Choroid plexus epithelial cell (primary cell): Measurements from ENCODE around the gene B4GALT6.
A peak's percentile ranks its signal among the peaks of the same experiment; 100 is the strongest.

Experiments used
- DNase-seq: peaks from one replicate; pipeline ENCODE4 v3.0.0-alpha.2; 2010; ENCODE audit warnings: low read depth
- H3K4me3 ChIP-seq: 2 replicates; pipeline ENCODE4 v1.5.1; 2011; ENCODE audit warnings: low read depth, mild to moderate bottlenecking, control low read depth, low read length, moderate library complexity
- CTCF ChIP-seq: conservative IDR thresholded peaks from 2 replicates; pipeline ENCODE4 v1.5.1; 2011; ENCODE audit warnings: low read depth, mild to moderate bottlenecking, control low read depth, inconsistent platforms, low read length, moderate library complexity

B4GALT6 gene

GRCh38 chr18:31720867-31721266, 36.5 kb upstream of the B4GALT6 start:
- TF ChIP-seq CTCF = no peak
- peak; percentile 7 for DNase-seq
- H3K4me3 ChIP-seq = no peak overlapping the region

GRCh38 chr18:31719363-31720006, 35.1 kb upstream of the B4GALT6 start:
- no peak overlapping the region for H3K4me3 ChIP-seq
- DNase-seq = no peak
- TF ChIP-seq CTCF = no peak

DNA sequence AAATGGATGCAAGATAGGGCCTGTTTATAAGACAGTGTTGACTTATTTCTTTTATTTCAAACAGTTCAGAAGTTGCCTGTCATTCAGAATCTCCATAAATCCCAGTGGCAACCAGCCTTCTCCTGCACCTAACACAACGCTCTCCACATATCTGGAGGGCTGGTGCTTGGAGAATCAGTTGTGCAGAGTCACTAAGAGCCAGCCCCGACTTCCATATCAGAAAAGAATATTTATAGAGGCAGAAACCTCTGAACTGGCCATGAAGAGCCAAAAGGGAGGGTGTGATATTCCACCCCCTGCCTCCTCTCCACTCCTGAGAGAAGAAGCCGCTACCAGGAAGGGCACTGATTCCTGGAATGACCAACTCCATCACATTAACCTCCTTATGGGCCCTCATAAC, 34.0 kb upstream of the B4GALT6 start:
- TF ChIP-seq CTCF = no peak
- H3K4me3 ChIP-seq = no peak overlapping the region
- no peak for DNase-seq

DNA sequence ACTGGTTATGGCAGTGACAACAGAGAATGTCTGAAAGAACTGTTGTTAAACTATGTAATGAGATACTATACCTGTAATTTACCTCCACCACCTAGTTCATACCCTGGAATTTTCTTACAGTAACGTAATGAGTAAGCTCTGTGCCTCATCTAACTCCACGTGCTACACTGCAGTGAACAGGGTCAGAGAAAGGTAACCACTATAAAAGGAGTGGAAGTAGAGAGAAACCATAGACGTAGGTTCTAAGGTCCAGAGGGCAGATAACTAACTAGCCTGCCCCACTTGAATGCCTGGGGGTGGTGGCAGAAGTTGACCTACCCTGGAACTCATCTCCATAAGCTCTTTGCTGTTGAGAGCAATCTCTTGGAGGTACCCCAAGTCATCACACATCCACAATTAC, 32.0 kb upstream of the B4GALT6 start:
- no peak for DNase-seq
- no peak for TF ChIP-seq CTCF

DNA sequence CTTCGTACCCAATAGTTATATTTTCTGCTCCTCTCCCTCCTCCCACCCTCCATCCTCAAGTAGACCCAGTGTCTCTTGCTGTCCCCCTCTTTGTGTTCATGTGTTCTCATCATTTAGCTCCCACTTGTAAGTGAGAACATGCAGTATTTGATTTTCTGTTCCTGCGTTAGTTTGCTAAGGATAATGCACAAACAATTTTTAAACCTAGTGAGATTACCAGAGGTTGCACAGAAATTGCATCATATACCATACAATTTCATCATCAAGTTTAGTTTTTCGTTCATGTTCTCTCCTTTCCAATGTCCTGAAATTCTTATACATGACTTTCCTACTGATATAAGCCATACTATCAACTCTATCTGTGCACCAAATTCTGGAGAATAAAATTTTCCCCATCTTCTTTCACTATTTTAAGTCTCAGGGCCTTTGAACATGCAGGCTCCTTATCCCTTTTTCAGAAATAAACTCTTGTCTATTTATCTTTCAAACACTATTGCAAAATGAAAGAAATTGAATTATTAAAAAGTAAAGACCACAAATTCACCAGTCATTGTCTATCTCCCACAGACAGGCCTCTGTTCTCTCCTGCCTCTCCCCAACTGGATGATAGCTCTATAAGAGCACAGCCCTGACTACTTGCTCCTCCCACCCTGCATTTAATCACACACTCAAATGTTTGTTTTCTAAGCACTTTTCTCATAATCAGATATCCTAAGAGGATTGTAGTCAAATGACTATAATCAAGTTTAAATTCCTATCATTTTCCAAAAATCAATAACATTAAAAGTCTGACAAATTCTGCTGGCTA, 27.2 kb upstream of the B4GALT6 start:
- no peak for DNase-seq
- H3K4me3 ChIP-seq = no peak overlapping the region
- TF ChIP-seq CTCF = no peak

More for the DNA sequence above, 32.0 kb upstream of the B4GALT6 start:
- no peak overlapping the region for H3K4me3 ChIP-seq

DNA sequence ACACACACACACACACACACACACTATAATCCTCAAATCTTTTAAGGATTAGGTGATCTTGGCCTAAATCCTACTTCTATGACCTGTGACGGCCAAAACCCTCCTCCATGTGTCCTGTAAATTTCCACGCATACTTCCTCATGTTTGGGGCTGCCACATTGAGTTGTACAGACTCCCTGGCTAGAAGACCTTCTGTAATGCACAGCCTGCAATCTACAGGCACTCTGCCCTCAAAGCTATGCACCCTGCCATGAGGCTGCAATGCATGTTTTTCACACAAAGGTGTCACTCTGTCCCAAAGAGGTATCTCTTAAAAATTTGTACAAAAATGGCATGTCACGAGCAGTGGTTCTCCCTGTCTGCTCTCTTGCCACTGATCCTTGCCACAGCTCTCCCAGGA, 26.4 kb upstream of the B4GALT6 start:
- DNase-seq = no peak
- H3K4me3 ChIP-seq = no peak overlapping the region
- TF ChIP-seq CTCF = no peak

DNA sequence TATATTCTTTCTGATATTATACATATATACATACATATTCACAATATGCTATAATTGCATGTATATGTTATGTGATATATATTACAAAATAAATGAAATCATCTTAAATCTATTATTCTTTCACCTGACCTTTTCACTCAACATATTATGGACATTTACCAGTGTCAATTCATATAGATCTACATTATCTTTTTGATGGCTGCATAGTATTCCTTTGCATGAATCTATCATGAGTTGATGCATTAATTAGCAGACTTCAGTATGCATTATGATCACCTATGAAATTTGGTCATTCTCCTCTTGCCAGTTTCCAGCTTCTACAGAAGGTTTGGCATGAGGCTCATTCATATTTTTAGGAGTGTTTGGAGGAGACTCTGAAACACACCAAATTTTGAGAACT, 23.4 kb upstream of the B4GALT6 start:
- TF ChIP-seq CTCF = no peak
- no peak overlapping the region for H3K4me3 ChIP-seq
- DNase-seq = no peak
